Fibroblast of the aortic adventitia (primary cell): ENCODE measurements around the gene IDE. TPM values are rescaled to one million over a fixed set of nuclear protein-coding genes. Genes with fewer than 3 reads are reported as not detected.

Experiments used
- DNase-seq: peaks from one replicate; pipeline ENCODE4 v3.0.0-alpha.2; 2010; ENCODE audit warnings: low read depth
- H3K4me3 ChIP-seq: 2 replicates; pipeline ENCODE4 v1.5.1; 2011; ENCODE audit warnings: low read depth, mild to moderate bottlenecking, control low read depth, low read length, moderate library complexity
- total RNA-seq: library from RNA; depleted of rRNA; stranded (reverse); fragments of >200 nt; gene quantifications from 2 replicates; pipeline ENCODE4 v1.2.3, GENCODE V29; 2012; ENCODE audit warnings: low replicate concordance
- TF ChIP-seq, protein P1 (sequence below): IDR thresholded peaks from 2 replicates; pipeline ENCODE4 v1.5.1; 2011; ENCODE audit warnings: mild to moderate bottlenecking, low read length, control low read depth, inconsistent platforms; ENCODE audit not compliant: insufficient read depth

IDE gene
- total RNA-seq, 1 donor, result 44.7 TPM

DNA sequence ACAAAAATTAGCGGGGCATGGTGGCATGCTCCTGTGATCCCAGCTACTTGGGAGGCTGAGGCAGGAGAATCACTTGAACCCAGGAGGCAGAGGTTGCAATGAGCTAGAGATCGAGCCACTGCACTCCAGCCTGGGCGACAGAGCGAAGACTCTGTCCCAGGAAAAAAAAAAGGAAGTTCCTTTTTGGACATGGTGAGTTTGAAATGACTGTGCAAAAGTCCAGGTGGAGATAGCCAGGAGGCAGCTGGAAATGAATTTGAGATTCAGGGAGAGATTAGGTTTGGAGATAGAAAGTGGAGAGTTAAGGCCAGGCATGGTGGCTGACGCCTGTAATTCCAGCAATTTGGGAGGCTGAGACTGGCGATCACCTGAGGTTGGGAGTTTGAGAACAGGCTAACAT is 143.8 kb downstream of the IDE start:
- TF ChIP-seq, protein P1, sequence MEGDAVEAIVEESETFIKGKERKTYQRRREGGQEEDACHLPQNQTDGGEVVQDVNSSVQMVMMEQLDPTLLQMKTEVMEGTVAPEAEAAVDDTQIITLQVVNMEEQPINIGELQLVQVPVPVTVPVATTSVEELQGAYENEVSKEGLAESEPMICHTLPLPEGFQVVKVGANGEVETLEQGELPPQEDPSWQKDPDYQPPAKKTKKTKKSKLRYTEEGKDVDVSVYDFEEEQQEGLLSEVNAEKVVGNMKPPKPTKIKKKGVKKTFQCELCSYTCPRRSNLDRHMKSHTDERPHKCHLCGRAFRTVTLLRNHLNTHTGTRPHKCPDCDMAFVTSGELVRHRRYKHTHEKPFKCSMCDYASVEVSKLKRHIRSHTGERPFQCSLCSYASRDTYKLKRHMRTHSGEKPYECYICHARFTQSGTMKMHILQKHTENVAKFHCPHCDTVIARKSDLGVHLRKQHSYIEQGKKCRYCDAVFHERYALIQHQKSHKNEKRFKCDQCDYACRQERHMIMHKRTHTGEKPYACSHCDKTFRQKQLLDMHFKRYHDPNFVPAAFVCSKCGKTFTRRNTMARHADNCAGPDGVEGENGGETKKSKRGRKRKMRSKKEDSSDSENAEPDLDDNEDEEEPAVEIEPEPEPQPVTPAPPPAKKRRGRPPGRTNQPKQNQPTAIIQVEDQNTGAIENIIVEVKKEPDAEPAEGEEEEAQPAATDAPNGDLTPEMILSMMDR, result no peak
- DNase-seq, result no peak
- H3K4me3 ChIP-seq, result no peak overlapping the region

DNA sequence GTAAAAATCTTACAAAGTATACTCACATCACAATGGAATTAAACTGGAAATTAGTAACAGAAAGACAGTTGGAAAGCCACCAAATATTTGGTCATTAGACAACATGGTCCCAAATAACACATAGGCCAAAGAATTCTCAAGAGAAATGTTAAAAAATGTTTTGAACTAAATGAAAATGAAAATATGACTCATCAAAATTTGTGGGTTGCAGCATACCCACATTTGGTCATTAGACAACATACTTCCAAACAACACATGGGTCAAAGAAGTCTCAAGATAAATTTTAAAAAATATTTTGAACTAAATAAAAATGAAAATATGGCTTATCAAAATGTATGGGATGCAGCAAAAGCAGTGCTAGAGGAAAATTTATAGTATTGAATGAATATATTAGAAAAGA is 152.3 kb downstream of the IDE start:
- TF ChIP-seq, protein P1, result no peak
- no peak for DNase-seq
- no peak overlapping the region for H3K4me3 ChIP-seq

DNA sequence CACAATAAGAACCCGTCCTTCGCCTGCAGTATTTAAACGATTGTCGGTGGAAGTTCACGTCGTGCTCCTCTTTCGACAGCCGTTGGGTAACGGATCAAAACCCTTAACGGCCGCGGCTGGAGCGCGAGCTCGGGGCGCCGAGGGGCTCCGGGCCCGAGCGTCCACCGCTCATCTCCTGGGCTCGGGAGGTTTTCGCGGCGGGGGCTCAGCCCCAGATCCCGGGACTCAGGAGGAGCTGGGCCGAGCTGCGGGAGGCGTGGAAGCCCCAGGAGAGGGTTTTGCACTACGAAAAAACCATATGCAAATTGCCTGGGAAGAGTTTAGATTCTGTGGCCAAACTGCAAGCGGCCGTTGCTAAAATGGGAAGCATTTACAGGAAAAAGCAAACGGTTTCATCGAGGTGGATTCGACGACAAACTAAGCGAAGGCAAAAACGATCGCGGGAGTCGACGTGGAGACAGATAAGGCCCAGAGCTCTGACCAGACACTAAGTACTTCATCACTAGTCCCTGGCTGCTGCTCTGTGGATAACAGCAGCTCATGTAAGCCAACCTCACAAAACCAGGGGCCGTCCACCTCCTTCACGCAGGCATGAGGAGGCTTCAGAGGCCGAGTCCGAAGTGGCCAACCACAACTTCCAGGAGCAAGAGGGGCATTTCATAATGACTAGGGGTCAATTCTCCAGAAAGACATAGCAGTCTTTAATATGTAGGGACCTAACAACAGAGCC is 153.2 kb downstream of the IDE start:
- DNase-seq, result no peak
- H3K4me3 ChIP-seq, result peak overlapping the region; percentile 36
- TF ChIP-seq, protein P1, result no peak

DNA sequence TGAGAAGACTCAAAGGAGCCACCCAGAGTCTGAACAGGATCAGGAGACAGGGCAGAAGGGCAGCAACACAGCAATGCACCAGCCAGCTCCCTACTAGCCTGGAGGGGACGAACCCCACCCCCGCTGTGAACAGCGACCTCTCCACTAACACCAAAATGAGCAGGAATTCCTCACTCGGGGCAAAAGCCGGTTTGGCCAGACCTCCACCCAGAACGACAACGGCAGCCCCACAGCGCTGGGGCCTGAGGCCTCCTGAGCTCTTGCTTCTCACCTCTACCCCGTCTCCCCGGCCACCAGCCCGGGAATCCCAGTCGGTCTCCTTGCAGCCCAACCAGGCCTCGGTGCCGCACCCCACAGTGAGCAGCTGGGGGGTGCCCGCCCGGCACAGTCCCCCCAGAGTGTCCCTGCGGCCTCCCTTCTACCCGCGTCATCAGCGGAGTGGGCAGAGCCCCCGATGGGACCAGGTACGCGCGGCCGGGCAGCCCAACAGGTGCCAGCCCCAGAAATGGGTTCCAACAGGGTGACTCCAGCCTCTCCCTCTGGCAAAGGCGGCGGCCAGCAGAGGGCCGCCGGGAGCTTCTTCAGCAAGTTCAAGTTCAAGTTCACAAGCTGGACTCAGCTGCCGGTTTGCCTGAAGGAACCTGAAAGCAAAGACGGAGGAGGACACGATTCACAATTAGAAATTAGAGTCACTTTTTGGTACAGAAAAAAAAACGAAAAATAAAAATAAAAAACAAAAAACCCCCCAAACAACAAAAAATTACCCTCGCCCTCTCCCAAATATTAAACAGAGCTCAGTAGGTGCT is 153.9 kb downstream of the IDE start:
- no peak overlapping the region for H3K4me3 ChIP-seq
- TF ChIP-seq, protein P1, result peak; percentile 58
- DNase-seq, result peak; percentile 30

DNA sequence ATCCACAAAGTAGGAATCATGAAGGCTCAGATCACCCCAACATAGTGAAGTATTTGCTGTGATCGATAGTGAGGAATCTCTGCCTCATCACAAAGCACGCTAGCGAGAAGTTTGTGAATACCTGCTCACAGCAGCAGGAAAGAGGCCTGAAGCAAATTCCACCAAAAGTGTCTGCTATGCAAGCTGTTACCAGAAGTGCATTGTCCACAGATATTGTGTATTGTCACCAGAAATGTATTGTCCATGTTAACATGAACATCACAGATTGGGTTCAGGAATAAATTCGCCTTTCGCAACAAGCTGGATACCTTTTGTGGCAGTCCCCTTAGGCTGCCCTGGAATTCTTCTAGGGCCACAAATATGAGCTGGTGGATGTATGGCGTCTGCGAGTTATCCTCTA is 155.0 kb downstream of the IDE start:
- H3K4me3 ChIP-seq, result no peak overlapping the region
- no peak for DNase-seq
- TF ChIP-seq, protein P1, result no peak

DNA sequence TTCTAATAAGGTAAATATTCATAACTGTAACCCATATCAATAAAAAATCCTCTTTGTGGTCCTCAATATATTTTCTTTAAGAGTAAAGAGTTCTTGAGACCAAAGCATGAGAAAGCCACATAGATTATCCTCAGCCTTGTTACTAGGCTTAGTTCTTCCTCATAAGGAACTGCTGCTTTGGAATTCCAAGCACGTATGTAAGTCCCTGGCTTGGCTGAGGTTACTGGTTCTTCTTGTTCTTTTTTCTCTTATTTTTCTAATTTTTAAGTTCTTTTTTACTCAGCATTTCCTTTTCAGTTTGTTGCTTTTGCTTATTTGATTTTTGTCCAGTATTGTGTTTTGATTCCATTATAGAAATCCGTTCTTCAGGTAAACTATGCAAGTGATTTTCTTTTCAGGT is 155.7 kb downstream of the IDE start:
- TF ChIP-seq, protein P1, result no peak
- H3K4me3 ChIP-seq, result no peak overlapping the region
- DNase-seq, result no peak
